Activated T-helper 2 cell treated with anti-CD3 and anti-CD28 coated beads, Interferon-gamma antibody, Interleukin-2, Interleukin-4, amounts not matched to agents 10 μg/mL and 5 μg/mL and 100 μg/mL, durations not matched to agents 14 hours and 24 hours and 36 hours (primary cell): ENCODE measurements around the gene EDIL3. TPM values are rescaled to one million over a fixed set of nuclear protein-coding genes. Genes with fewer than 3 reads are reported as not detected.

Experiments
- DNase-seq: peaks from one replicate; pipeline ENCODE4 v3.0.0; 2021; ENCODE audit warnings: low spot score
- H3K27ac Mint-ChIP-seq: one replicate; pipeline ENCODE4 v1.8.0; 2021; ENCODE audit warnings: mixed read lengths
- H3K27me3 Mint-ChIP-seq: one replicate; pipeline ENCODE4 v1.8.0; 2021; ENCODE audit warnings: low read depth, mixed read lengths
- H3K36me3 Mint-ChIP-seq: one replicate; pipeline ENCODE4 v1.8.0; 2021; ENCODE audit warnings: low read depth, mixed read lengths
- H3K4me1 Mint-ChIP-seq: one replicate; pipeline ENCODE4 v1.8.0; 2021; ENCODE audit warnings: low read depth, mixed read lengths
- H3K4me3 Mint-ChIP-seq: one replicate; pipeline ENCODE4 v1.8.0; 2021; ENCODE audit warnings: low read depth, mild to moderate bottlenecking, moderate library complexity, mixed read lengths
- H3K9me3 Mint-ChIP-seq: one replicate; pipeline ENCODE4 v1.8.0; 2021; ENCODE audit warnings: mixed read lengths
- intact Hi-C: fragments of 100-400 bp; cut with micrococcal nuclease; formaldehyde crosslinking; loops from one replicate; pipeline ENCODE4 v1.15.1; 2023
- total RNA-seq: library from RNA; stranded (reverse); gene quantifications from 2 replicates; pipeline ENCODE4 v1.2.3, GENCODE V29; 2022

EDIL3 gene
- total RNA-seq, 1 donor from 2014 or later = not detected

- intact Hi-C loops = no loop called here
- Mint-ChIP-seq H3K36me3 (no peaks in the 10 kb centered on the region), H3K4me1 (peaks cover 10% of the 10 kb centered on the region), H3K27ac (no peak overlapping the region), H3K27me3 (no peaks in the 10 kb centered on the region), H3K4me3 (no peak overlapping the region), H3K9me3 (no peaks in the 10 kb centered on the region)
- DNase-seq = no peak
Measured at GRCh38 chr5:84286662-84287061, 98.0 kb downstream of the EDIL3 start.

- no peak for DNase-seq
- Mint-ChIP-seq H3K27me3 (no peaks in the 10 kb centered on the region), H3K4me3 (no peak overlapping the region), H3K27ac (no peak overlapping the region), H3K9me3 (no peaks in the 10 kb centered on the region), H3K4me1 (peaks cover 10% of the 10 kb centered on the region), H3K36me3 (no peaks in the 10 kb centered on the region)
- intact Hi-C loops = no loop called here
Measured at GRCh38 chr5:84285641-84286637, 98.7 kb downstream of the EDIL3 start.

GRCh38 chr5:84281383-84281782 lies 103.3 kb downstream of the EDIL3 start:
- no peaks in the 10 kb centered on the region for H3K9me3 Mint-ChIP-seq
- DNase-seq = no peak
- H3K4me1 Mint-ChIP-seq = no peaks in the 10 kb centered on the region
- no peaks in the 10 kb centered on the region for H3K27me3 Mint-ChIP-seq
- intact Hi-C loops = no loop called here
- H3K27ac Mint-ChIP-seq = no peak overlapping the region
- H3K36me3 Mint-ChIP-seq = no peaks in the 10 kb centered on the region
- no peak overlapping the region for H3K4me3 Mint-ChIP-seq

- H3K27ac Mint-ChIP-seq = no peak overlapping the region
Measured at GRCh38 chr5:84279234-84279633, 105.4 kb downstream of the EDIL3 start.

GRCh38 chr5:84275609-84276008 lies 109.1 kb downstream of the EDIL3 start:
- Mint-ChIP-seq H3K36me3 (no peaks in the 10 kb centered on the region), H3K4me3 (no peak overlapping the region), H3K27me3 (no peaks in the 10 kb centered on the region), H3K9me3 (no peaks in the 10 kb centered on the region), H3K4me1 (no peaks in the 10 kb centered on the region), H3K27ac (no peak overlapping the region)
- no peak for DNase-seq
- intact Hi-C loops = no loop called here

More at GRCh38 chr5:84279234-84279633, 105.4 kb downstream of the EDIL3 start:
- Mint-ChIP-seq H3K4me3 (no peak overlapping the region), H3K27me3 (no peaks in the 10 kb centered on the region), H3K36me3 (no peaks in the 10 kb centered on the region), H3K9me3 (no peaks in the 10 kb centered on the region), H3K4me1 (no peaks in the 10 kb centered on the region)
- no peak for DNase-seq
- intact Hi-C loops = no loop called here

GRCh38 chr5:84274585-84275468 lies 109.9 kb downstream of the EDIL3 start:
- intact Hi-C loops = no loop called here
- DNase-seq = no peak
- Mint-ChIP-seq H3K27ac (no peak overlapping the region), H3K27me3 (no peaks in the 10 kb centered on the region), H3K36me3 (no peaks in the 10 kb centered on the region), H3K4me1 (no peaks in the 10 kb centered on the region), H3K4me3 (no peak overlapping the region), H3K9me3 (no peaks in the 10 kb centered on the region)

- intact Hi-C loops = no loop called here
- DNase-seq = no peak
- no peaks in the 10 kb centered on the region for H3K9me3 Mint-ChIP-seq
Measured at GRCh38 chr5:84273517-84273883, 111.2 kb downstream of the EDIL3 start.

GRCh38 chr5:84272771-84273516 lies 111.7 kb downstream of the EDIL3 start:
- no peak overlapping the region for H3K27ac Mint-ChIP-seq
- no peak overlapping the region for H3K4me3 Mint-ChIP-seq
- intact Hi-C loops = no loop called here
- no peak for DNase-seq
- H3K4me1 Mint-ChIP-seq = no peaks in the 10 kb centered on the region
- no peaks in the 10 kb centered on the region for H3K27me3 Mint-ChIP-seq
- H3K9me3 Mint-ChIP-seq = no peaks in the 10 kb centered on the region
- H3K36me3 Mint-ChIP-seq = no peaks in the 10 kb centered on the region

More at GRCh38 chr5:84273517-84273883, 111.2 kb downstream of the EDIL3 start:
- Mint-ChIP-seq H3K4me1 (no peaks in the 10 kb centered on the region), H3K27ac (no peak overlapping the region), H3K36me3 (no peaks in the 10 kb centered on the region), H3K27me3 (no peaks in the 10 kb centered on the region), H3K4me3 (no peak overlapping the region)

- Mint-ChIP-seq H3K27me3 (no peaks in the 10 kb centered on the region), H3K4me3 (no peak overlapping the region), H3K9me3 (no peaks in the 10 kb centered on the region), H3K27ac (no peak overlapping the region), H3K36me3 (no peaks in the 10 kb centered on the region), H3K4me1 (no peaks in the 10 kb centered on the region)
- no peak for DNase-seq
- intact Hi-C loops = no loop called here
Measured at GRCh38 chr5:84265739-84266550, 118.7 kb downstream of the EDIL3 start.

GRCh38 chr5:84265130-84265529 lies 119.5 kb downstream of the EDIL3 start:
- intact Hi-C loops = no loop called here
- no peak for DNase-seq
- H3K36me3 Mint-ChIP-seq = no peaks in the 10 kb centered on the region
- no peak overlapping the region for H3K4me3 Mint-ChIP-seq
- no peak overlapping the region for H3K27ac Mint-ChIP-seq
- no peaks in the 10 kb centered on the region for H3K4me1 Mint-ChIP-seq
- no peaks in the 10 kb centered on the region for H3K9me3 Mint-ChIP-seq
- no peaks in the 10 kb centered on the region for H3K27me3 Mint-ChIP-seq

GRCh38 chr5:84260939-84261338 lies 123.7 kb downstream of the EDIL3 start:
- no peak for DNase-seq
- intact Hi-C loops = no loop called here
- Mint-ChIP-seq H3K27me3 (no peaks in the 10 kb centered on the region), H3K36me3 (no peaks in the 10 kb centered on the region), H3K4me1 (no peaks in the 10 kb centered on the region), H3K4me3 (no peak overlapping the region), H3K27ac (no peak overlapping the region), H3K9me3 (no peaks in the 10 kb centered on the region)

GRCh38 chr5:84260140-84260539 lies 124.5 kb downstream of the EDIL3 start:
- intact Hi-C loops = no loop called here
- no peaks in the 10 kb centered on the region for H3K4me1 Mint-ChIP-seq
- H3K9me3 Mint-ChIP-seq = no peaks in the 10 kb centered on the region
- no peak overlapping the region for H3K27ac Mint-ChIP-seq
- H3K27me3 Mint-ChIP-seq = no peaks in the 10 kb centered on the region
- no peaks in the 10 kb centered on the region for H3K36me3 Mint-ChIP-seq
- no peak overlapping the region for H3K4me3 Mint-ChIP-seq
- DNase-seq = no peak
